HepG2 (cell line): Measurements from ENCODE around the gene PRKAG1. TPM values are rescaled to one million over a fixed set of nuclear protein-coding genes. Genes with fewer than 3 reads are reported as not detected.

Experiments used
- CBX2 ChIP-seq, 2 experiments: fragments of 200-600 bp in 1 of 2; sonication (generic); formaldehyde crosslinking in 1 of 2; IDR thresholded peaks; 2 replicates each; pipeline versions ENCODE4 v1.7.0 to v1.8.1; 2018 to 2022; ENCODE audit warnings: low read depth in 2 of 2, low read length in 1 of 2, mild to moderate bottlenecking in 1 of 2, missing genetic modification reagents in 1 of 2
- HMG20A ChIP-seq: IDR thresholded peaks from 2 replicates; pipeline ENCODE4 v1.6.1; 2016; ENCODE audit warnings: borderline replicate concordance
- NFE2L2 ChIP-seq: fragments of 150-350 bp; IDR thresholded peaks from 2 replicates; pipeline ENCODE4 v1.6.1; 2014; ENCODE audit warnings: low read length
- NFYC ChIP-seq: IDR thresholded peaks from 2 replicates; pipeline ENCODE4 v1.6.1; 2016; ENCODE audit warnings: missing genetic modification reagents, missing compliant biosample characterization
- NPAS2 ChIP-seq: sonication (generic); formaldehyde crosslinking; IDR thresholded peaks from 2 replicates; pipeline ENCODE4 v1.8.0; 2022; ENCODE audit warnings: mild to moderate bottlenecking, missing genetic modification reagents, borderline replicate concordance
- TOE1 ChIP-seq: sonication (generic); formaldehyde crosslinking; IDR thresholded peaks from 2 replicates; pipeline ENCODE4 v1.4.0; 2020; ENCODE audit warnings: mild to moderate bottlenecking, missing genetic modification reagents
- ZBTB2 ChIP-seq: sonication (generic); formaldehyde crosslinking; IDR thresholded peaks from 2 replicates; pipeline ENCODE4 v1.8.0; 2022; ENCODE audit warnings: low read depth, missing genetic modification reagents
- ZFP36L2 ChIP-seq: sonication (generic); formaldehyde crosslinking; IDR thresholded peaks from 2 replicates; pipeline ENCODE4 v1.4.0; 2020; ENCODE audit warnings: missing genetic modification reagents
- ZKSCAN8 ChIP-seq: IDR thresholded peaks from 2 replicates; pipeline ENCODE4 v1.6.1; 2016; ENCODE audit warnings: borderline replicate concordance, missing genetic modification reagents, missing compliant biosample characterization
- ZNF574 ChIP-seq: sonication (generic); formaldehyde crosslinking; IDR thresholded peaks from 2 replicates; pipeline ENCODE4 v1.4.0; 2020; ENCODE audit warnings: missing genetic modification reagents
- ZNF598 ChIP-seq: sonication (generic); formaldehyde crosslinking; IDR thresholded peaks from 2 replicates; pipeline ENCODE4 v1.5.1; 2020; ENCODE audit warnings: mild to moderate bottlenecking, missing genetic modification reagents, borderline replicate concordance
- ZNF607 ChIP-seq: sonication (generic); formaldehyde crosslinking; IDR thresholded peaks from 2 replicates; pipeline ENCODE4 v1.5.1; 2020; ENCODE audit warnings: missing genetic modification reagents, mild to moderate bottlenecking, borderline replicate concordance
- polyA plus RNA-seq, 8 experiments: library from polyadenylated mRNA; depleted of rRNA in 3 of 8; stranded (reverse) in 7 of 8; unstranded in 1 of 8; fragments of >200 nt; fragmentation: Illumina TruSeq in 4 of 8; extraction: Trizol in 4 of 8; gene quantifications; 2 replicates each; pipeline versions ENCODE4 v1.2.1 to v1.2.3, GENCODE V29; 2011 to 2016; ENCODE audit warnings: low read depth in 4 of 8, missing spikeins in 1 of 8, mixed read lengths in 1 of 8; ENCODE audit not compliant: insufficient read depth in 1 of 8
- total RNA-seq, 5 experiments: library from RNA; depleted of rRNA; stranded (reverse); fragments of >200 nt; fragmentation: Illumina TruSeq; extraction: Trizol; gene quantifications; 2 replicates each; pipeline ENCODE4 v1.2.3, GENCODE V29; 2016; ENCODE audit warnings: low read depth in 1 of 5
- TF ChIP-seq, protein P1 (sequence below): IDR thresholded peaks from 2 replicates; pipeline ENCODE4 v1.6.1; 2016; ENCODE audit warnings: low read depth, missing genetic modification reagents, missing compliant biosample characterization
- TF ChIP-seq, protein P2 (sequence below): sonication (generic); formaldehyde crosslinking; IDR thresholded peaks from 2 replicates; pipeline ENCODE4; 2020; ENCODE audit warnings: missing genetic modification reagents, mild to moderate bottlenecking, borderline replicate concordance

Gene PRKAG1
- total and polyA plus RNA-seq, 2 of the 13 experiments (the other 11 are each of a cell fraction or from before 2014, with no cell fraction given), result 26.1 to 32.8 TPM

GRCh38 chr12:49060237-49061156 lies 41.9 kb upstream of the PRKAG1 start, which contains the start of gene KMT2D (continued):
- TF ChIP-seq CBX2 (IDR thresholded peaks at IDR 0.05; ENCODE audit: low read depth, low read length), result no peak
- TF ChIP-seq CBX2 (CRISPR knock-in tag; IDR thresholded peaks at IDR 0.05; ENCODE audit: low read depth), result no peak
- TF ChIP-seq ZKSCAN8 (CRISPR knock-in tag), result 0 out of 2 replicates have a peak, but pooled peaks have one; percentile 31
- TF ChIP-seq, protein P1, sequence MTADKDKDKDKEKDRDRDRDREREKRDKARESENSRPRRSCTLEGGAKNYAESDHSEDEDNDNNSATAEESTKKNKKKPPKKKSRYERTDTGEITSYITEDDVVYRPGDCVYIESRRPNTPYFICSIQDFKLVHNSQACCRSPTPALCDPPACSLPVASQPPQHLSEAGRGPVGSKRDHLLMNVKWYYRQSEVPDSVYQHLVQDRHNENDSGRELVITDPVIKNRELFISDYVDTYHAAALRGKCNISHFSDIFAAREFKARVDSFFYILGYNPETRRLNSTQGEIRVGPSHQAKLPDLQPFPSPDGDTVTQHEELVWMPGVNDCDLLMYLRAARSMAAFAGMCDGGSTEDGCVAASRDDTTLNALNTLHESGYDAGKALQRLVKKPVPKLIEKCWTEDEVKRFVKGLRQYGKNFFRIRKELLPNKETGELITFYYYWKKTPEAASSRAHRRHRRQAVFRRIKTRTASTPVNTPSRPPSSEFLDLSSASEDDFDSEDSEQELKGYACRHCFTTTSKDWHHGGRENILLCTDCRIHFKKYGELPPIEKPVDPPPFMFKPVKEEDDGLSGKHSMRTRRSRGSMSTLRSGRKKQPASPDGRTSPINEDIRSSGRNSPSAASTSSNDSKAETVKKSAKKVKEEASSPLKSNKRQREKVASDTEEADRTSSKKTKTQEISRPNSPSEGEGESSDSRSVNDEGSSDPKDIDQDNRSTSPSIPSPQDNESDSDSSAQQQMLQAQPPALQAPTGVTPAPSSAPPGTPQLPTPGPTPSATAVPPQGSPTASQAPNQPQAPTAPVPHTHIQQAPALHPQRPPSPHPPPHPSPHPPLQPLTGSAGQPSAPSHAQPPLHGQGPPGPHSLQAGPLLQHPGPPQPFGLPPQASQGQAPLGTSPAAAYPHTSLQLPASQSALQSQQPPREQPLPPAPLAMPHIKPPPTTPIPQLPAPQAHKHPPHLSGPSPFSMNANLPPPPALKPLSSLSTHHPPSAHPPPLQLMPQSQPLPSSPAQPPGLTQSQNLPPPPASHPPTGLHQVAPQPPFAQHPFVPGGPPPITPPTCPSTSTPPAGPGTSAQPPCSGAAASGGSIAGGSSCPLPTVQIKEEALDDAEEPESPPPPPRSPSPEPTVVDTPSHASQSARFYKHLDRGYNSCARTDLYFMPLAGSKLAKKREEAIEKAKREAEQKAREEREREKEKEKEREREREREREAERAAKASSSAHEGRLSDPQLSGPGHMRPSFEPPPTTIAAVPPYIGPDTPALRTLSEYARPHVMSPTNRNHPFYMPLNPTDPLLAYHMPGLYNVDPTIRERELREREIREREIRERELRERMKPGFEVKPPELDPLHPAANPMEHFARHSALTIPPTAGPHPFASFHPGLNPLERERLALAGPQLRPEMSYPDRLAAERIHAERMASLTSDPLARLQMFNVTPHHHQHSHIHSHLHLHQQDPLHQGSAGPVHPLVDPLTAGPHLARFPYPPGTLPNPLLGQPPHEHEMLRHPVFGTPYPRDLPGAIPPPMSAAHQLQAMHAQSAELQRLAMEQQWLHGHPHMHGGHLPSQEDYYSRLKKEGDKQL (CRISPR knock-in tag), result 0 out of 2 replicates have a peak, but pooled peaks have one; percentile 62
- peak; percentile 65; the same call in 1 of the 2 replicates for TF ChIP-seq ZFP36L2 (CRISPR knock-in tag)
- peak; percentile 43; the same call in 1 of the 2 replicates for TF ChIP-seq NFYC (CRISPR knock-in tag)
- TF ChIP-seq ZNF598 (CRISPR knock-in tag), result peak; percentile 90; the same call in 1 of the 2 replicates
- 0 out of 2 replicates have a peak, but pooled peaks have one; percentile 15 for TF ChIP-seq HMG20A
- TF ChIP-seq, protein P2, sequence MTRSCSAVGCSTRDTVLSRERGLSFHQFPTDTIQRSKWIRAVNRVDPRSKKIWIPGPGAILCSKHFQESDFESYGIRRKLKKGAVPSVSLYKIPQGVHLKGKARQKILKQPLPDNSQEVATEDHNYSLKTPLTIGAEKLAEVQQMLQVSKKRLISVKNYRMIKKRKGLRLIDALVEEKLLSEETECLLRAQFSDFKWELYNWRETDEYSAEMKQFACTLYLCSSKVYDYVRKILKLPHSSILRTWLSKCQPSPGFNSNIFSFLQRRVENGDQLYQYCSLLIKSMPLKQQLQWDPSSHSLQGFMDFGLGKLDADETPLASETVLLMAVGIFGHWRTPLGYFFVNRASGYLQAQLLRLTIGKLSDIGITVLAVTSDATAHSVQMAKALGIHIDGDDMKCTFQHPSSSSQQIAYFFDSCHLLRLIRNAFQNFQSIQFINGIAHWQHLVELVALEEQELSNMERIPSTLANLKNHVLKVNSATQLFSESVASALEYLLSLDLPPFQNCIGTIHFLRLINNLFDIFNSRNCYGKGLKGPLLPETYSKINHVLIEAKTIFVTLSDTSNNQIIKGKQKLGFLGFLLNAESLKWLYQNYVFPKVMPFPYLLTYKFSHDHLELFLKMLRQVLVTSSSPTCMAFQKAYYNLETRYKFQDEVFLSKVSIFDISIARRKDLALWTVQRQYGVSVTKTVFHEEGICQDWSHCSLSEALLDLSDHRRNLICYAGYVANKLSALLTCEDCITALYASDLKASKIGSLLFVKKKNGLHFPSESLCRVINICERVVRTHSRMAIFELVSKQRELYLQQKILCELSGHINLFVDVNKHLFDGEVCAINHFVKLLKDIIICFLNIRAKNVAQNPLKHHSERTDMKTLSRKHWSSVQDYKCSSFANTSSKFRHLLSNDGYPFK (CRISPR knock-in tag), result peak; percentile 79; the same call in 1 of the 2 replicates
- TF ChIP-seq ZNF574, result peak; percentile 93
- no peak for TF ChIP-seq NPAS2 (CRISPR knock-in tag)
- TF ChIP-seq NFE2L2, result peak; percentile 70
- TF ChIP-seq TOE1 (CRISPR knock-in tag), result 0 out of 2 replicates have a peak, but pooled peaks have one; percentile 24
- peak; percentile 82; the same call in 1 of the 2 replicates for TF ChIP-seq ZNF607 (CRISPR knock-in tag)
- peak; percentile 41; the same call in 1 of the 2 replicates for TF ChIP-seq ZBTB2 (CRISPR knock-in tag)
